GM04503 (cell line): ENCODE results near the gene COQ3.
"Not testable (repeated sequence)": the region's sequence is repeated elsewhere in the genome, so short reads cannot be mapped to it uniquely, and the experiment has no call there.

Experiments used
- DNase-seq: peaks from one replicate; pipeline ENCODE4 v3.0.0-alpha.2; 2012; ENCODE audit warnings: low read depth

Gene COQ3

DNA sequence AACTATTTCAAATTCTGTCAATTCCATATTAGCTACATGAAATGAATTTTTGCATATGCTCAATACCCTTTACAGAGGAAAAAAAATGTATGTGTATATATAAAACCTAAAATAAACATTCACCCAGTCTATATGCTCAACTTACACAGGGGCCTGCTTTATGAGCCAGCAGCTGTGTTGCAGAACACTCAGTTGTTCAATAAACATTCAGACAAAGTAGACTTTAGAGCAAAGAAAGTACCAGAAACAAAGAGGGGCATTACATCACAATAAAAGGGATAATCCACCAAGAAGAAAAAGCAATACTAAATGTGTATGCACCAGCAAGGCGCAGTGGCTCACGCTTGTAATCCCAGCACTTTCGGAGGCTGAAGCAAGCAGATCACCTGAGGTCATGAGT, 9.5 kb downstream of the COQ3 start:
- DNase-seq = no peak

GRCh38 chr6:99378636-99379035, 15.4 kb downstream of the COQ3 start:
- no peak for DNase-seq

DNA sequence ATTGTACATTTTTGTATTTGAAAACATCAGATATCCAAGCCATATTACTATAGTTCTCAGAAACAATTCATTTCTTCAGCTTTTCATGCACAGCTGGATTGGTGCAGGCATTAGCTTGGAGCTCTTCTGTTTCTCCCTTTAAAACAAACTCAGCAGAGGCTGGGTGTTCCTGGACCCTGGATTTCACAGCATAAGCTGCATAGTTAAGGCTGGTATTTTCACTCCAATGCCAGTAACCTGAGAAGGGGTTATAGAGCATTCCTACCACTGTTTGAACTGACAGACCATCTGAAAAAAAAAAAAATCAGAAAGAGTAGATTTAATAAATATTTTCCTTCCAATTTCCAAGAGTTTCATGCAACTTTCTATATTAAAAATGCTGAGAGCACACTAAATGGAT, 24.5 kb downstream of the COQ3 start:
- no peak for DNase-seq

GRCh38 chr6:99366852-99367251, 27.1 kb downstream of the COQ3 start:
- DNase-seq = no peak

GRCh38 chr6:99364026-99364425, 30.0 kb downstream of the COQ3 start:
- no peak for DNase-seq

DNA sequence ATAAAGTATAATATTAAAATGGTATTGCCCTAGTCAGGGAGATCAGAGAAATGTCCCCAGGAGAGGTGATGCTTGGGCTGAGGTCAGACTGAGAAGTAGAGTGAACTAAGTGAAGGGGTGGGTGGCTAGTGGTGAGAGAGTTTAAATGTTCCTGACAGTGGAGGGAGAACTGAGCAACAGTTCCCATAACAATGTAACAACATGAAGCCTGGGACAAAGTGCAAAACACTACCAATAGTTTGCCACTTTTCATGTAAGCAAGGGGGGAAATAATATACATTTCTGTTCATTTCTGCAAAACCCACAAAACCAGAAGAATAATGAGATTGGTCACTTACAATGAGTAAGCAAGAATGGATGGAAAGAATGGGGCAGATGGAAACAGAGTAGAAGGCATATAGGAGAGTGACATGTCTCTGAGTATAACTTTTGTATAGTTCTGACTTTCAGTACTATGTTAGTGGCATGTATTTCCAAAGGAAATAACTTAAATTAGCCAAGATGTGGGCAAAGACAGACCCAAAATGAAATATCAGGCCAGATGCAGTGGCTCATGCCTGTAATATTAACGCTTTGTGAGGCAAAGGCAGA, 31.2 kb downstream of the COQ3 start:
- no peak for DNase-seq

- DNase-seq = no peak
Measured at GRCh38 chr6:99359800-99360199, 34.2 kb downstream of the COQ3 start.

DNA sequence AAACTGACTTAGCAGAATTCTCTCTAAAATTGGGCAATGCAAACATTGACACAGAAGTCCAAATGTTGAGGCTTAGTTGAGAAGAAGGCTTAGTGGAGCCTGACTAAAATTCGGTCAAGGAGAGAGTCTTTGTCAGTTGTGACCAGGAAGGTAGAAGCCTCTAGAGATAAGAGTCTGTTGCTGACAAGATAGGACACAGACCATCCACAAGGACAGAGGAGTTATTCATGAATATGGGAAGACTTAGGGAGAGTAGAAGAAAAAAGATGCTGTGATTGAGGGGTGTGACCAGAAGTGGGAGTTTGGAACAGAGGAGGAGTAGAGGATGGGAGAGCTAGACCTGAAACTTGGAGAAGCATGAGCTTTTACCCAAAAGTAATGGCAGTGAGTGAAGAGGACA, 37.4 kb downstream of the COQ3 start:
- no peak for DNase-seq

DNA sequence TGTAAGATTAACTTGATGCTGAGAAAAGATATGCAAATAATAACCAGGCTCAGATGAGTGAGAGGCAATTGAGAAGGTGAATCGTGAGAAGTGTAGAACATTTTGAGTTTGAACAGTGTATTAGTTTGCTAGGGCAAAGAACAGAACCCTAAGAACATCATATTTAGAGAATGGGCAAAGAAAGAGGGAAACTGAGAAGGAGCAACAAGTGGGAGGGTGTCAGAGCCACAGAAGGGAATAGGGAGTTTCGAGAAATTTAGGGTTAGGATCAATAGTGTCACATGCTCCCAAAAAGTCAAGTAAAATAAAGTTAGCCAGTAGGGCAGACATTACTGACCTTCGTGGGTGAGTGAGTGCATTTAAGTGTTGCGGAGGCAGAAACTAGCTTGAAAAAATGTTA, 39.0 kb downstream of the COQ3 start:
- DNase-seq = no peak

- DNase-seq = no peak
Measured at GRCh38 chr6:99353126-99353525, 40.9 kb downstream of the COQ3 start.

- DNase-seq = no peak
Measured at GRCh38 chr6:99350573-99350972, 43.4 kb downstream of the COQ3 start.

DNA sequence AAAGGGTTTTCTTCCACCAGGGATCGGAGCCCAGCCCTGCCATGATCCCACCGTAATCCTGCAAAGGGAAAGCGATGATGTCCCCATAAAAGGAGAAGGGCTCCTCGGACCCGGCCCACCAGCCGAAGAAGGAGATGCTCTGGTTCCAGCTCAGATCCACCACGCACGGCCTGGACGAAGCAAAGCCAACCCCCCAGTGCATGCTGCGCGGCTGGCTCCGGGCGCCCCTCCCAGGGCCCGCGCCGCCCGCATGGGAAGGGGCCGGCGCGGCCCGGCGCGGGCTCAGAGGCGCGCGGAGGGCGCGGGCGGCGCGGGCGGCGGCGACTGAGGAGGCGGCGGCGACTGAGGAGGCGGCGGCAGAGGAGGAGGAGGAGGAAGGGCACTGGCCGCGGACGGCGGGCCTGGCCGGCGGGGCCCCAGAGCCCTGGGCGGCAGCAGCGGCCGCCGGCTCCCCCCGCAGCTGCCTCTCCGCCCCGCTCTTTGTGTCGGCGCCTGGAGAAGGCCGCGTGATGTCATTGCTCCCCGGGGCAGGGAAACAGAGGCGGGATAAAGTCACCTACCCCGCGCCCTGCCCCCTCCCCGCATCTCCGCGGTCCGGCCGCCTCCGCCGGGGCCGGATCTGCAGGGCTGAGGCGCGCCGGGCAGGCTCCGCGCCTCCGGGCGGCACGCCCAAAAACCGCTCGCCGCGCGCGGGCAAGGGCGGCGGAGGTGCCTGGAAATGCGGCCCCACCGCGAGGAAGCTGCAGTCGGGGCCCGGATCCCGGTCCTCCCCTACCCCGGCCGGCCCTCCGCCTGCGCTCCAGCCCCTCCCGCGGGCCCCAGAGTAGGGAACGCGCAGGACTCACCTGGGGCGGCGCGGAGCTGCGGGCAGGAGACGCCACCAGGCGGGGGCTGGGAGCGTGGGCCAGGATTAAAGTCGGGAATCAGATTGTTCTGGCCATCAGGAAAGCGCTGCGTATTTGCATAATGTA, 44.5 kb downstream of the COQ3 start, which contains the start of gene FAXC:
FAXC (minus strand) TSS at position 504 of the 971 bp plus-strand sequence; CDS start at position 202, 302 bp downstream.
- DNase-seq = no peak

DNA sequence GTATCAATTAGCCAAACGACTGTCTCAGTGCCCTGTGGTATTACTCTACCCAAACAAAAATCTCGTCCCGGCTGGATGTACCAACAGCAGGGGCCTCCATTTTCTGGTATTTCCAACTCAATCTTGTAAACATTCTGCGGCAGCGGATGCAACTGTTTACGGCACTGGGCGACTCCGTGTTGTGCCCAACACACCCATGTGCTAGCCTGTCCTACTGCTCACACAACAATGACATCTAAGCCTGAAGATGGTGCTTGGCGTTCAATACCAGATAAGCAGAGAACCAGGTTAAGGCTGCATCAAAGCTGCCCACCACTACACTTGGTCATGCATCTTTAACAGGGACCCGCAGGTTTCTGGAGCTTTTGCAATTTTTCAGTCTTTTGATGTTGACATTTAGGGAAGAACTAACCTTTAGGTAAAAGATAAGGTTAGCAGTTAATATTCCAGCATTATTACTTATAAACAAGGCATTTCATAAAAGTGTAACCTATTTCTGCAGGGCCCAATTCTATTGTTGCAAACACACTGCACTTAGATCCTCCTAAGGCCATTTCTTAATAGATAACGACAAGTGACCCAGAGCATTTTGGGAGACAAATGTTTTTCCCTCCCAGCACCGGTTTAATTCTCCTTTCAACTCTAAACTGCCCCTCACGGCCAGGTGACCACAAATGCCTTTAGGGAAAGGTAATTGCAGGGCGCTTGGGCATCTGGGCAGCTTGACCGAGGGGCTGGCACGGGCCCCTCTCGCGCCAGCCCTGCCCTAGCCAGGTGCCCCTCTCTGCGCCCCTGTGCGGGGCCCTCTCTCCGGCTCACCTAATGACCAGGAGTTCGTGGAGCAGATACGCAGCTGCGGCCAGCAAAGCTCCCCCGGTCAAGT, 45.5 kb downstream of the COQ3 start:
- no peak for DNase-seq

GRCh38 chr6:99347804-99348203, 46.2 kb downstream of the COQ3 start:
- DNase-seq = no peak

DNA sequence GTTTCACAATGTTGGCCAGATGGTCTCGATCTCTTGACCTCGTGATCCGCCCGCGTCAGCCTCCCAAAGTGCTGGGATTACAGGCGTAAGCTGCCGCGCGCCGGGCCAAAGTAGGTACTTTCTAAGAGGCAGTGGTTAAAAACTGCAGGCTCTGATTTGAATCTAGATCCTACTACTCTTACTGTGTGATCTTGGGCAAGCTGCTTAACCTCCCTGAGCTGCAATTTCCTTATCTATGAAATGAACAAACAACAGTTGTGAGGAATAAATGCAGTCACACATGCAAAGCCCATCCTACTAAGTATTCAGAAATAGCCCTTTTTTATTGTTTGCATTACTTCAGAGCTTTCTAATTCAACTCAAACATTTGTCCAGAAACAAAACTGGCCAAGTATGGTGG, 47.4 kb downstream of the COQ3 start:
- DNase-seq = no peak

- DNase-seq = no peak
Measured at GRCh38 chr6:99345164-99345563, 48.8 kb downstream of the COQ3 start.

- no peak for DNase-seq
Measured at GRCh38 chr6:99344289-99344688, 49.7 kb downstream of the COQ3 start.

DNA sequence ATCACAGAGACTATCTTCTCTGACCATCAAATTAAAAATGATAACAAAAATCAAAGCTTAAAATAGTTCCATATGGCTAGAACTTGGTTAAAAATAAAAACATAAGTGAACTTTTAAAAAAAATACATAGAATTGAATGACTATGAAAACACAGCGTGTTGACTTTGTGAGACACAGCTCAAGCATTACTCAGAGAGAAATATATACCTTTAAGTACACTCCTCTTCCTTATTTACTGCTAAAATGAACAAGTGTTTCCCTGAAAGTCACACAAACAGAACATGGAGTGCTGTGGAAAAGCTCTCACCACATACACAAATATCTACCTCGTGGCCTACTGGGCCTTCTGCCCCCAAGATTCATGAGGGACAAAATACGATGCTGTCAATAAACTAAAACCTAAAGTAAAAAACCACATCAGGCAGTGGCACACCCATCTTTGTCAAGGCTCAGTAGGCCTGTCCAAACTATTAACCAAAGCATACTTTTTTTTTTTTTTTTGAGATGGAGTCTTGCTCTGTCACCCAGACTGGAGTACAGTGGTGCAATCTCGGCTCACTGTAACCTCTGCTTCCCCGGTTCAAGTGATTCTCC, 52.0 kb downstream of the COQ3 start:
- no peak for DNase-seq

GRCh38 chr6:99338188-99338587, 55.8 kb downstream of the COQ3 start:
- no peak for DNase-seq

- not testable (repeated sequence) for DNase-seq
Measured at GRCh38 chr6:99335298-99335697, 58.7 kb downstream of the COQ3 start.

DNA sequence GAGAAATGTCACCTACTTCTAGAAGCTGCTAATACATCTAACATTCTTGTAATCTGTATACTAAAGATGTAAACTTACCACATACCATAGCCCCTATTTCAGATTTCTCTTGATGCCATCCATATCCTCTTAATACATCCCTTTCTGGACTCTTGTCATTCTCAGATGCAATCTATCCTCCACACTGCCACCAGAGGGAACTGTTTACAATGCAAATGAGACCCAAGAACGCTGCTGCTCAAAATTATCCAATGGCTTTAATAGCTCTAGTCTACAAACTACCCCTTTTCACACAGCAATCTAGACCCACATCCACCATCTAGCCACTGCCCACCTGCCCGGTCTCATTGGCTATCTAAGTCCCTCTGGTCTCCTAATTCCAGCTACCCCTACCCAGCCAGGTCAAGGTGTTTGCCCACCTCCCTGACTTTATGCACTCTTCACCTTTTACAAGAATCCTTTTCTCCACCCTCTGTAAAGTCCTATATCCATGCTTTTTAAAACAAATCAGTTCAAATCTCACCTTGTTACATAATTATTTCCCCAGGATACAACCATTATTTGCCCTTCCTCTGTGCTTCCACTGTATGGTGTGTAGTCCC, 59.4 kb downstream of the COQ3 start:
- DNase-seq = no peak

DNA sequence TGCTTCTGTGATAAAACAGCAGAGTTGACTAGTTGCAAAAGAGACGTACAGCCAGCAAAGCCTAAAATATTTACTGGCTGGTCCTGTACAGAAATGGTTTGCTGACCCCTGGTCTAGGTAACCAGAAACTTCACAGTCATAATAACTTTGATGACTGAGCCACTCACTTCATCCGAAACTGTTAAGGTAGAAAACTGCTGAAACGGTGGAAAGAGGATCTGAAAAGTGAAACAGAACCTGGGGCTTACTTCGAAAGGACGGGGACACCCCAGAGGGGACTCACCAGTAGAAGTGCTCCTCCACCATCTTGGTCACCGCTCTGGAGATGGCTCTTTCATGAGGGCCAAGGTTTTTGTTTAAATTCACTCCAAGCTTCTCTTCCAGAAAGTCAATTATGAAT, 60.9 kb downstream of the COQ3 start:
- no peak for DNase-seq
